Common myeloid progenitor, CD34-positive (primary cell): Measurements from ENCODE around the gene OR4K5.
"Not testable (repeated sequence)": the region's sequence is repeated elsewhere in the genome, so short reads cannot be mapped to it uniquely, and the experiment has no call there.

ENCODE experiments used
- CTCF ChIA-PET: fragments of 350-600 bp; sonication (Branson Sonifier 250); formaldehyde crosslinking; loops from one replicate; lab custom pipeline; 2021; ENCODE audit warnings: antibody characterized with exemption; lab: Charles Lee
- POLR2A ChIA-PET: fragments of 350-600 bp; sonication (Branson Sonifier 250); formaldehyde crosslinking; loops from one replicate; lab custom pipeline; 2021; ENCODE audit warnings: antibody characterized with exemption; lab: Charles Lee
- DNase-seq, 3 donors: peaks; one replicate each; pipeline versions ENCODE4 v3.0.0 to v3.0.0-alpha.2; 2013
- H3K27ac ChIP-seq, 2 experiments: 1 replicate in 1 of 2; 2 replicates in 1 of 2; pipeline ENCODE4 v1.7.0; 2013; ENCODE audit warnings: inconsistent platforms in 2 of 2, low read length in 2 of 2, mild to moderate bottlenecking in 2 of 2, low read depth in 1 of 2, moderate library complexity in 1 of 2; ENCODE audit not compliant: severe bottlenecking in 2 of 2, insufficient read depth in 1 of 2, poor library complexity in 1 of 2
- H3K27me3 ChIP-seq, 5 experiments: replicated peaks in 2 of 5; 1 replicate in 3 of 5; 2 replicates in 2 of 5; pipeline versions ENCODE4 v1.6.1 to v1.7.0; 2013; ENCODE audit warnings: low read length in 4 of 5, mild to moderate bottlenecking in 2 of 5, moderate library complexity in 2 of 5, inconsistent platforms in 1 of 5; ENCODE audit not compliant: insufficient read depth in 5 of 5, control insufficient read depth in 4 of 5
- H3K36me3 ChIP-seq, 4 experiments: 1 replicate in 2 of 4; 2 replicates in 2 of 4; pipeline versions ENCODE4 v1.6.1 to v1.7.0; 2013; ENCODE audit warnings: low read length in 3 of 4, control low read depth in 1 of 4, mild to moderate bottlenecking in 1 of 4; ENCODE audit not compliant: control insufficient read depth in 4 of 4, insufficient read depth in 4 of 4
- H3K4me1 ChIP-seq, 4 experiments: 1 replicate in 3 of 4; 2 replicates in 1 of 4; pipeline versions ENCODE4 v1.6.1 to v1.7.1; 2013; ENCODE audit warnings: low read length in 3 of 4, mild to moderate bottlenecking in 3 of 4, control low read depth in 1 of 4, inconsistent platforms in 1 of 4, moderate library complexity in 1 of 4; ENCODE audit not compliant: control insufficient read depth in 4 of 4, insufficient read depth in 4 of 4; ENCODE audit errors: control extremely low read depth in 1 of 4
- H3K4me3 ChIP-seq, 7 experiments: 1 replicate in 4 of 7; 2 replicates in 3 of 7; pipeline versions ENCODE4 v1.5.1 to v1.7.0; 2013; ENCODE audit warnings: mild to moderate bottlenecking in 7 of 7, low read length in 6 of 7, moderate library complexity in 6 of 7, inconsistent platforms in 2 of 7, low read depth in 2 of 7, control low read depth in 1 of 7; ENCODE audit not compliant: insufficient read depth in 4 of 7, control insufficient read depth in 1 of 7; ENCODE audit errors: extremely low read depth in 1 of 7
- H3K9me3 ChIP-seq, 5 experiments: 1 replicate in 4 of 5; 2 replicates in 1 of 5; pipeline versions ENCODE4 v1.6.1 to v1.7.1; 2013; ENCODE audit warnings: low read length in 4 of 5, mild to moderate bottlenecking in 2 of 5, inconsistent platforms in 1 of 5, low read depth in 1 of 5, moderate library complexity in 1 of 5; ENCODE audit not compliant: control insufficient read depth in 4 of 5, insufficient read depth in 2 of 5; ENCODE audit errors: control extremely low read depth in 1 of 5
- WGBS: methylation state at CpG from one replicate; pipeline ENCODE4 v1.1.5; 2013; ENCODE audit not compliant: insufficient coverage; 5-methylcytosine and 5-hydroxymethylcytosine counted together

Gene OR4K5

DNA sequence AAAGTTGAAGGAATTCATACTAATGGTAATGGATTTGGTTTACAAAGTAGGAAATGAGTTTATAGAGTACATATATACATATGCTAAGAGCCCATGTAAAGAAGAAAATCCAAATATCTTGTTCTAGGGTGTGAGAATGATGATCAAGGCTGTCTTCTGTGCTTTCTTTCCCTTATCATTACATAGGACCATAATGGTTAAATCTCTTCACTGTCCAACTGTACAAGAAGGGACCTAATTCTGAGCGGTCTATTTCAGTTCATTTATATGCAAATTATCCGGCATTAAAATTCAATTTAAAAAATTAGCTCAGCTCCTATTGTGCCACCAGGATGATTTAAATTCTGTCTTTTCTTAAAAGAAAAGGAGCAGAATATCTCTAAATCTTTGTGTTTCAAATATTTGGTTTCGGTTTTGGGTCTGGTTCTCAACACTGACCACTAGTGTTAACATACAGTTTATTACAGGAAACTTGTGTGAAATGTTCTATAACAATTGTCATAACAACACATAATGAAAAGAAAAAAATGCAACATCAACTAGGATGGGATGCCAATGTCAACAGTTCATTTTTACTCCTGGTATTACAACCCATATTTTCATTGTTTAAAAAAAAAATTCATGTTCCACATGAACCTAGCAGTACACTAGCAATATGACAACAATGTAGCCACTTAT is 27.1 kb downstream of the OR4K5 start:
- CTCF ChIA-PET: no interaction called here
- H3K4me1 ChIP-seq: no peaks in the 10 kb centered on the region
- no peak overlapping the region for H3K27ac ChIP-seq
- POLR2A ChIA-PET: no interaction called here
- DNase-seq: no peak
- no peaks in the 10 kb centered on the region for H3K9me3 ChIP-seq
- H3K36me3 ChIP-seq: no peaks in the 10 kb centered on the region
- no peaks in the 10 kb centered on the region for H3K27me3 ChIP-seq
- H3K4me3 ChIP-seq: no peak overlapping the region
- no CpG with 5 or more reads among the region's 3 CpGs for WGBS

DNA sequence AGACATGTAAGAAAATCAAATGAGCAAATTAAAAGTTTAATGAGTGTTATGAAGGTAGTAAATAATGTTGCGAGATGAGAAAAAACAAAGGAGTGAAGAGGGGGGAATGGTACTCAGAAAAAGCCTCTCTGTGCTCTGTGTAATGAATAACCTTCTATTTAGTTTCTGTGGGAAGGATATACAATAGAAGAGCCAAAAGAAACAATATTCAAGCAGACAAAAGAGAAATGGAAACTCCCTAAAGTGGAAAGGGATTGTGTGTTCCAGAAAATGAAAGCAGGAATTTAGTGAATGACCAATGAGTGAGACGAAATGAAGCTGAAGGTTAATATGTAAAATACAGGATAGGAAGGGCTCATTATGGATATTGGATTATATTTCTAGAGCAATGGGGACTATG is 28.8 kb downstream of the OR4K5 start:
- CTCF ChIA-PET: no interaction called here
- Histone ChIP-seq H3K4me3 (no peak overlapping the region), H3K4me1 (no peaks in the 10 kb centered on the region), H3K9me3 (no peaks in the 10 kb centered on the region), H3K36me3 (no peaks in the 10 kb centered on the region), H3K27me3 (no peaks in the 10 kb centered on the region), H3K27ac (no peak overlapping the region)
- 94% methylated on average over 2 of the region's 2 CpGs for WGBS
- POLR2A ChIA-PET: no interaction called here
- no peak for DNase-seq

DNA sequence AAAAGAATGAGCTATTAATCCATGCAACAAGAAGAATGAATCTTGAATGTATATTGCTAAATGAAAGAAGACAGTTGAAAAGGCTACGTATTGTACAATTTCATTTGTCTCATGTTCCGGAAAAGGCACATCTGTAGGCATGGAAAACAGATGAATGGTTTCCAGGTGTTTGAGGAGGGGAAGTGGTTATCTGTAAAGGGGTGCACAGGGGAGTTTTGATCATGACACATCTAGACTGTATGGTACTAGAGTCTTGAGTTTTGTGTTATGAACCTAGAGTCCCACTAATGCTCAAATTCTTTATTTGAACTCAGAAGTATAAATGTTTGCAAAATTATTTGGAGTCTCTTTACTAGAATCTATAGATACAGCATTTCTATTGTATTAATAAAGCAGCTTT is 49.3 kb downstream of the OR4K5 start:
- 77% methylated on average over 2 of the region's 2 CpGs for WGBS
- H3K36me3 ChIP-seq, CTCF ChIA-PET, DNase-seq, H3K27me3 ChIP-seq, H3K4me1 ChIP-seq, POLR2A ChIA-PET, H3K9me3 ChIP-seq, H3K27ac ChIP-seq, H3K4me3 ChIP-seq: not testable (repeated sequence)
